ENCODE data around the gene CYBA. TPM values are rescaled to one million over a fixed set of nuclear protein-coding genes. Genes with fewer than 3 reads are reported as not detected.

CYBA gene
- polyA plus RNA-seq, 1 experiment: 53.6 TPM

GRCh38 chr16:88616736-88617135, 34.1 kb downstream of the CYBA start:
- ChIA-PET CTCF (no interaction called here), POLR2A (no interaction called here)
- DNase-seq (ENCODE audit: low read depth, low spot score): no peak
- Histone ChIP-seq H3K27ac (ENCODE audit: low read depth, low read length) (no peak overlapping the region), H3K4me3 (ENCODE audit: low read depth, low read length) (no peak overlapping the region), H3K27me3 (ENCODE audit: control insufficient read depth, insufficient read depth, low read length) (no peaks in the 10 kb centered on the region), H3K9me3 (ENCODE audit: control insufficient read depth, insufficient read depth, low read length) (no peaks in the 10 kb centered on the region)
- TF ChIP-seq, protein P1, sequence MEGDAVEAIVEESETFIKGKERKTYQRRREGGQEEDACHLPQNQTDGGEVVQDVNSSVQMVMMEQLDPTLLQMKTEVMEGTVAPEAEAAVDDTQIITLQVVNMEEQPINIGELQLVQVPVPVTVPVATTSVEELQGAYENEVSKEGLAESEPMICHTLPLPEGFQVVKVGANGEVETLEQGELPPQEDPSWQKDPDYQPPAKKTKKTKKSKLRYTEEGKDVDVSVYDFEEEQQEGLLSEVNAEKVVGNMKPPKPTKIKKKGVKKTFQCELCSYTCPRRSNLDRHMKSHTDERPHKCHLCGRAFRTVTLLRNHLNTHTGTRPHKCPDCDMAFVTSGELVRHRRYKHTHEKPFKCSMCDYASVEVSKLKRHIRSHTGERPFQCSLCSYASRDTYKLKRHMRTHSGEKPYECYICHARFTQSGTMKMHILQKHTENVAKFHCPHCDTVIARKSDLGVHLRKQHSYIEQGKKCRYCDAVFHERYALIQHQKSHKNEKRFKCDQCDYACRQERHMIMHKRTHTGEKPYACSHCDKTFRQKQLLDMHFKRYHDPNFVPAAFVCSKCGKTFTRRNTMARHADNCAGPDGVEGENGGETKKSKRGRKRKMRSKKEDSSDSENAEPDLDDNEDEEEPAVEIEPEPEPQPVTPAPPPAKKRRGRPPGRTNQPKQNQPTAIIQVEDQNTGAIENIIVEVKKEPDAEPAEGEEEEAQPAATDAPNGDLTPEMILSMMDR (IDR thresholded peaks at IDR 0.05; ENCODE audit: low read depth, low read length): no peak

DNA sequence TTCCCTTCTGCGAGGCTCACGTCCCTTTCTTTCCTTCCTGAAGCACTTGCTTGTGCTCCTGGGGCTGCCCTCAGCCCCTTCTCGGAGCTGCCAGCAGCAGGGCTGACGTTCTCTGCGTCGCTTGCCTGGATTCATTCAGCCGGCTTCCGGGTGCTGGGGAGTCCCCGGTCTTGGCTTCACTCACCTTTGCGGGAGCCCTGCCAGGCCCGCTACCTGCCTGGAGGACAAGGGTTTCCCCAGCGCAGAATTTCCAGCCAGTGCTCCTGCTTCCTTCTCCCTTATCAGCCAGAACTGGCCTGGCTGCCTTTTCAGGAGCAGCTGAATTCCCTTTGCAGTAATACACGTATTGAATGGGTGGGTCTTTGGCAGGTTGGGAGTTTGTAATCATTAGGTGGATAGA, 34.5 kb downstream of the CYBA start:
- ChIA-PET POLR2A (no interaction called here), CTCF (no interaction called here)
- Histone ChIP-seq H3K27ac (ENCODE audit: low read depth, low read length) (no peak overlapping the region), H3K9me3 (ENCODE audit: control insufficient read depth, insufficient read depth, low read length) (no peaks in the 10 kb centered on the region), H3K27me3 (ENCODE audit: control insufficient read depth, insufficient read depth, low read length) (no peaks in the 10 kb centered on the region), H3K4me3 (ENCODE audit: low read depth, low read length) (no peak overlapping the region)
- no peak for DNase-seq (ENCODE audit: low read depth, low spot score)
- TF ChIP-seq, protein P1 (IDR thresholded peaks at IDR 0.05; ENCODE audit: low read depth, low read length): no peak

DNA sequence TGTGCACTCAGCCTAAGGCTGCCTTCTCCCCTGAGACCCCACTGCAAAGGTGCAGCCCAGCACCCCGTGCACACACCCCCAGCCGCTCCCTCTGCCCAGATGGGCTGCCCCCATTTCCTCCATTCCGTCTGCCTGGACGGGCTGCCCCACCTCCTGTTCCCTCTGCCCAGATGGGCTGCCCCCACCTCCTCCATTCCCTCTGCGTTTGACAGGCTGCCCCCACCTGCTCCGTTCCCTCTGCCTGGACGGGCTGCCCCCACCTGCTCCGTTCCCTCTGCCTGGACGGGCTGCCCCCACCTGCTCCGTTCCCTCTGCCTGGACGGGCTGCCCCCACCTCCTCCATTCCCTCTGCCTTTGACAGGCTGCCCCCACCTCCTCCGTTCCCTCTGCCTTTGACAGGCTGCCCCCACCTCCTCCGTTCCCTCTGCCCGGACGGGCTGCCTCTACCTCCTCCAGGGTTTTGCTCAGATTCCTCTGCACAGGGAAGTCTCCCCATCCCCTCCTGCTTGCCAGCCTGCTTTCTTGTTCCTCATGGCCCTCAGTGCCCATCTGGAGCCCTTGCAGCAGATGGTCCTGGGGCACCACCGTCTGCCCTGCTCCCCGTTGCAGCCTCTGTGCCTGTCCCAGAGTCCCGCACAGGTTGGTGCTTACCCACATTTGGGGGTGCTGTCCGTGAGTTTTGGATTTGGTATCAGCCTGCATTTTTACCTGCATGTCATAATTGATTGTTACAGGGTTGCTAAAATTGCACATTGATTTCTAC, 35.9 kb downstream of the CYBA start:
- POLR2A ChIA-PET: no interaction called here

GRCh38 chr16:88613911-88614817, 36.7 kb downstream of the CYBA start:
- Histone ChIP-seq H3K27ac (ENCODE audit: low read depth, low read length) (no peak overlapping the region), H3K9me3 (ENCODE audit: control insufficient read depth, insufficient read depth, low read length) (no peaks in the 10 kb centered on the region)

More for the DNA sequence above, 35.9 kb downstream of the CYBA start:
- no peak for DNase-seq (ENCODE audit: low read depth, low spot score)
- no peak overlapping the region for H3K27ac ChIP-seq (ENCODE audit: low read depth, low read length)
- no peaks in the 10 kb centered on the region for H3K27me3 ChIP-seq (ENCODE audit: control insufficient read depth, insufficient read depth, low read length)
- TF ChIP-seq, protein P1 (IDR thresholded peaks at IDR 0.05; ENCODE audit: low read depth, low read length): no peak
- H3K9me3 ChIP-seq (ENCODE audit: control insufficient read depth, insufficient read depth, low read length): no peaks in the 10 kb centered on the region
- CTCF ChIA-PET: no interaction called here
- no peak overlapping the region for H3K4me3 ChIP-seq (ENCODE audit: low read depth, low read length)

More at GRCh38 chr16:88613911-88614817, 36.7 kb downstream of the CYBA start:
- ChIA-PET POLR2A (no interaction called here), CTCF (no interaction called here)
- TF ChIP-seq, protein P1 (IDR thresholded peaks at IDR 0.05; ENCODE audit: low read depth, low read length): no peak
- DNase-seq (ENCODE audit: low read depth, low spot score): no peak
- Histone ChIP-seq H3K4me3 (ENCODE audit: low read depth, low read length) (no peak overlapping the region), H3K27me3 (ENCODE audit: control insufficient read depth, insufficient read depth, low read length) (no peaks in the 10 kb centered on the region)
